NT2/D1 (cell line): ENCODE measurements around the gene HELB.

Experiments
- DNase-seq: peaks from one replicate; pipeline ENCODE4 v3.0.0-alpha.2; 2011; ENCODE audit warnings: low read depth, low spot score
- H3K27me3 ChIP-seq: 2 replicates; pipeline ENCODE4 v1.6.0; 2011; ENCODE audit warnings: mild to moderate bottlenecking; ENCODE audit not compliant: insufficient read length, insufficient read depth
- H3K36me3 ChIP-seq: 2 replicates; pipeline ENCODE4 v1.6.1; 2011; ENCODE audit warnings: mild to moderate bottlenecking, low read length, mixed read lengths; ENCODE audit not compliant: insufficient read depth, insufficient read length
- H3K4me1 ChIP-seq: 2 replicates; pipeline ENCODE4 v1.5.1; 2011; ENCODE audit not compliant: insufficient read depth, insufficient read length
- H3K4me3 ChIP-seq: 2 replicates; pipeline ENCODE4 v1.5.1; 2011; ENCODE audit warnings: low read depth; ENCODE audit not compliant: insufficient read length
- H3K9ac ChIP-seq: 2 replicates; pipeline ENCODE4 v1.6.0; 2011; ENCODE audit warnings: low read depth; ENCODE audit not compliant: insufficient read length
- H3K9me3 ChIP-seq: 2 replicates; pipeline ENCODE4 v1.5.1; 2011; ENCODE audit warnings: mild to moderate bottlenecking, low read length; ENCODE audit not compliant: insufficient read depth
- SUZ12 ChIP-seq: IDR thresholded peaks from 2 replicates; pipeline ENCODE4 v1.6.1; 2011; ENCODE audit not compliant: insufficient read length, insufficient read depth; ENCODE audit errors: extremely low read depth
- YY1 ChIP-seq: IDR thresholded peaks from 2 replicates; pipeline ENCODE4 v1.6.1; 2011; ENCODE audit not compliant: insufficient read length, insufficient read depth
- ZNF274 ChIP-seq: IDR thresholded peaks from 2 replicates; pipeline ENCODE4 v1.6.1; 2011; ENCODE audit warnings: mild to moderate bottlenecking, low read depth, low read length

The HELB gene

GRCh38 chr12:66269757-66270383 is 32.4 kb upstream of the HELB start:
- H3K36me3 ChIP-seq: no peaks in the 10 kb centered on the region
- H3K9me3 ChIP-seq: no peaks in the 10 kb centered on the region
- H3K4me3 ChIP-seq: no peak overlapping the region
- TF ChIP-seq SUZ12 (no peak), YY1 (no peak), ZNF274 (no peak)
- no peak overlapping the region for H3K9ac ChIP-seq
- no peaks in the 10 kb centered on the region for H3K4me1 ChIP-seq
- DNase-seq: no peak
- H3K27me3 ChIP-seq: no peaks in the 10 kb centered on the region

DNA sequence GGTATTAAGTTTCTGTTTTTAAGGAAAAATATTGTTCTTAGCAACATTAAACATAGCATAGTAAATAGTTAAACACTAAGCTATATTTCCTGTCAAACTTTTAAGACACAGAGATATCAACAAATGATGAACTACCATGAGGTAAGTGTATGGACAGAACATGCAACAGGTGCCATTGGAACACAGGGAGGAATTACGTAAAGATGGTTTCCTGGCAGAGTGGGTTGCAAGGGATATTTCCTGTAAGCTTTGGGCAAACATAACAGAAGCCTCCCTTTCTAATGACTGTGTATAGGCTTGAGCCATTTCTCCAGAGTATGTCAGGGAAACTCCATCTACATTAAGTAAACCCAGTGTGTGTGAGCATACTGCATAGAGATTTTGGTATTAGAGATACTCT is 31.7 kb upstream of the HELB start:
- no peak overlapping the region for H3K4me3 ChIP-seq
- H3K9ac ChIP-seq: no peak overlapping the region
- H3K9me3 ChIP-seq: no peaks in the 10 kb centered on the region
- H3K4me1 ChIP-seq: no peaks in the 10 kb centered on the region
- no peaks in the 10 kb centered on the region for H3K27me3 ChIP-seq
- no peak for DNase-seq
- no peak for TF ChIP-seq ZNF274
- TF ChIP-seq SUZ12: no peak
- TF ChIP-seq YY1: no peak
- no peaks in the 10 kb centered on the region for H3K36me3 ChIP-seq

GRCh38 chr12:66272650-66273049 is 29.6 kb upstream of the HELB start:
- Histone ChIP-seq H3K9ac (no peak overlapping the region), H3K4me1 (no peaks in the 10 kb centered on the region), H3K4me3 (no peak overlapping the region), H3K9me3 (no peaks in the 10 kb centered on the region), H3K27me3 (no peaks in the 10 kb centered on the region), H3K36me3 (no peaks in the 10 kb centered on the region)
- no peak for DNase-seq
- TF ChIP-seq ZNF274 (no peak), YY1 (no peak), SUZ12 (no peak)

DNA sequence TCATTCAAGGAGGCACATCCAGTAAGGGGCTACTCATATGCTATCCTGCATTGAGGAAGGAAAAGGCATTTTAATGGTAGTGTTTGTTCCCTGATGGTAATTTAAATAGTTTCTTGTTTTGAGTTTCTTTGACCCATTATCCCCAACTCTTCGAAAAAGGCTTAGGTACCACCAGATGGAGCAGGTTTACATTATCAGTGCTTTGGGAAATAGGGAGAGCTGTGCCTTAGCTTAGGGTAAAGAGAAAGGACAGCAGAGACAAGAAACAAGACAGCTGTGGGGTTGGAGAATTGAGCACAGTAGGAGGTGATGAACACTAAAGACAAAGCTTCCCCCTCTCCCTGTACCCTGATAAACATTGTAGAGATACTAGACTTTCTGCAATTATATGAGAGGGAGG is 29.1 kb upstream of the HELB start:
- Histone ChIP-seq H3K9ac (no peak overlapping the region), H3K36me3 (no peaks in the 10 kb centered on the region), H3K4me1 (no peaks in the 10 kb centered on the region), H3K27me3 (no peaks in the 10 kb centered on the region), H3K4me3 (no peak overlapping the region), H3K9me3 (no peaks in the 10 kb centered on the region)
- TF ChIP-seq YY1: no peak
- TF ChIP-seq SUZ12: no peak
- TF ChIP-seq ZNF274: no peak
- DNase-seq: no peak

GRCh38 chr12:66275040-66275439 is 27.3 kb upstream of the HELB start:
- Histone ChIP-seq H3K9me3 (no peaks in the 10 kb centered on the region), H3K4me1 (no peaks in the 10 kb centered on the region), H3K9ac (no peak overlapping the region), H3K36me3 (no peaks in the 10 kb centered on the region), H3K4me3 (no peak overlapping the region), H3K27me3 (no peaks in the 10 kb centered on the region)
- no peak for DNase-seq
- TF ChIP-seq ZNF274 (no peak), SUZ12 (no peak), YY1 (no peak)

DNA sequence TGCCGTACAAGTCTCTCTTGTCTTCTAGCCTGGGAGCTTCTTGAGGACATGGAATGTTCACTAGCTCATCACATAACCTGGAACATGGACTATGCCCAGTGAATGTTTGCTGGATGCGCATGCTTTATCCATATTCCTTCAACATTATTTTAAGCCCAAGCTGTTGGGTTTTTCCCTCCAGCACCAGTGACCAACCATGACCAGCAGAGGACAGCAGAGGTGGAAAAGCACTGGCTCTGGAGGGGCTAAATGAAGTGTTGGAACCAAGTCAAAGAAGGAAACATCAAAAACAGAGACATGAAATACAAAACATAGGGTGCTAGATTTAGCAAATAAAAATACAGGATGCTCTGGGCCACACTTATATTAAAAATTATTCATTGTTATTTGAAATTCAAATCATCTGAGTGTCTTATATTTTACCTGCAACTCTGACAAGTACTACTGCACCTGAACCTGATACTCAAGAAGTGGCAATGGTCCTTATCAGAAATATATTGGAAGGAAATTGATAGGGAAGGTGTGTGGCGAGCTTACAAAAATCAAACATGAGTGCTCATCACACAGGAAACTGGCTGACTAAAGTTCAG is 23.1 kb upstream of the HELB start:
- Histone ChIP-seq H3K4me1 (no peaks in the 10 kb centered on the region), H3K36me3 (no peaks in the 10 kb centered on the region), H3K4me3 (no peak overlapping the region), H3K9ac (no peak overlapping the region), H3K27me3 (no peaks in the 10 kb centered on the region), H3K9me3 (0 out of 2 replicates have a peak, but pooled peaks cover 5% of the 10 kb centered on the region)
- no peak for DNase-seq
- TF ChIP-seq ZNF274: no peak
- no peak for TF ChIP-seq YY1
- no peak for TF ChIP-seq SUZ12

DNA sequence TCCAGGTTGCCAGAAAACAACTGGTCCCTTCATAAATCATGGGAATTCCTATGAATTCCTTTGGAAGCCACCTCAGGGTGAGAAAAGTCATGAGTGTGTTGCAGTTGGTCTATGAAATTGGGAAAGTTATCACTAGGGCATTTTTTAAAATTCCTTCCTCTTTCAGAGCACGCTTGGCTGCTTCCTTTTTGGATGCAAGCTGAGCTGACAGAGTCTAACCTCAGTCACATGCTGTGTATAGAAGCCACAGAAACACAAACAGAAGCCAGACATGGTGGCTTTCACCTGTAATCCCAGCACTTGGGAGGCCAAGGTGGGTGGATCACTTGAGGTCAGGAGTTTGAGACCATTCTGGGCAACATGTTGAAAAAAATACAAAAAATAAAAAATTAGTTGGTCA is 21.7 kb upstream of the HELB start:
- TF ChIP-seq ZNF274: no peak
- no peak for TF ChIP-seq YY1
- no peak for TF ChIP-seq SUZ12
- Histone ChIP-seq H3K9me3 (0 out of 2 replicates have a peak, but pooled peaks cover 5% of the 10 kb centered on the region), H3K9ac (no peak overlapping the region), H3K4me3 (no peak overlapping the region), H3K27me3 (no peaks in the 10 kb centered on the region), H3K36me3 (no peaks in the 10 kb centered on the region), H3K4me1 (no peaks in the 10 kb centered on the region)
- DNase-seq: no peak
